ENCODE results near the gene GPANK1. TPM values are rescaled to one million over a fixed set of nuclear protein-coding genes. Genes with fewer than 3 reads are reported as not detected.
A peak's percentile ranks its signal among the peaks of the same experiment; 100 is the strongest.

GPANK1 gene
- total and polyA plus RNA-seq, 9 of the 15 experiments (the other 6 are each of a cell fraction or from before 2014, with no cell fraction given): 32.2 to 111 (median 46.3) TPM

DNA sequence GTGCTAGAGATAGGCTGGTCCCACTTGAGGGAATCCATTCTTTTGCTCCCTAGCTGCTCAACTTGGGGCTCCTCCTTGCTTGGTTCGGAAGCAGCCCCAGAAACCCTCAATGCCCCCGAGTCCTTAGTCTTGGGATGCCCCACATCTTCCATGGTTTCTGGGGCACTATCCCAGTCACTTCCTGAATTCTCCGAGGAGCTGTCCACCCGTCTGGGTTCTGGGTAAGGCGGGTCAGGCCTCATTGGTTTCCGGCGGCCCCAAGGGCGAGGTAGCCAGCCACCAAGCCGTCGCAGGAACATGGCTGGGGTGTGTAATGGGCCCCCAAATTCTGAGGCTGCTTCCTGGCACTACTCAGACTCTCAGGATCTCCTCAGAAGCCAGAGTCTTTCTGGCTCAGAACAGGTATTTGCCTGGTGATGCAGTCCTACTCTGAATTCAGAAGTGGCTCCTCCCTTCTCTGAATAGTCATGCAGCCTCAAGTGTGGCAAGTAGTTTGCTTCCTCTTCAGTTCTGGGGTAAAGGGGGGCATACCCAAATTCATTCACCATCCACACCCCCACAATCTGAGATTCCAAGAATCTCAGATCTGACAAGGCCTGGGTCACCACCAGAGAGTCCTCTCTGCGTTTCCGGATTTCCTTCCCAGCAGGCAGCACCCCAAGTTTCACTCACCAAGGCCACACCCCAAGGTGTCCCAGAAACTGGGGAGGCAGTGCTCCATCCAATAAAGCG is 5.0 kb downstream of the GPANK1 start (continued):
- no peak for TF ChIP-seq GMEB1 (CRISPR knock-in tag; IDR thresholded peaks at IDR 0.05)
- no peak for TF ChIP-seq C11orf30 (IDR thresholded peaks at IDR 0.05; ENCODE audit: low read depth)
- TF ChIP-seq MBD2 (IDR thresholded peaks at IDR 0.05; ENCODE audit: borderline replicate concordance, low read depth): no peak
- peak; percentile 92 for TF ChIP-seq SPI1 (IDR thresholded peaks at IDR 0.05; ENCODE audit: borderline replicate concordance, low read depth, low read length)
- no peak for TF ChIP-seq RHOXF2B (CRISPR knock-in tag; conservative IDR thresholded peaks at IDR 0.05)
- TF ChIP-seq MGA (IDR thresholded peaks at IDR 0.05): no peak
- no peak for TF ChIP-seq ZFP36 (IDR thresholded peaks at IDR 0.05; ENCODE audit: low read depth, low read length, partially characterized antibody)
- no peak for TF ChIP-seq ZNF124 (CRISPR knock-in tag; IDR thresholded peaks at IDR 0.05)
- no peak for TF ChIP-seq ERF (CRISPR knock-in tag; IDR thresholded peaks at IDR 0.05)
- no peak for TF ChIP-seq ZNF143 (CRISPR knock-in tag; IDR thresholded peaks at IDR 0.05)
- TF ChIP-seq ZNF639 (CRISPR knock-in tag; conservative IDR thresholded peaks at IDR 0.05 in 1 of 2, IDR thresholded peaks at IDR 0.05 in 1 of 2): no peak
- TF ChIP-seq E2F3 (CRISPR knock-in tag; IDR thresholded peaks at IDR 0.05): no peak
- TF ChIP-seq SIX5 (IDR thresholded peaks at IDR 0.05; ENCODE audit: borderline replicate concordance in 1 of 2, insufficient read depth in 1 of 2, low read depth in 1 of 2, low read length in 2 of 2): no peak
- no peak for TF ChIP-seq ZEB2 (IDR thresholded peaks at IDR 0.05)
